T-cell (primary cell): ENCODE results near the gene PRSS1. TPM values are rescaled to one million over a fixed set of nuclear protein-coding genes. Genes with fewer than 3 reads are reported as not detected.

ENCODE experiments used
- ATAC-seq, 4 experiments: fragments of 200-7000 bp in 3 of 4; fragments of 150-1000 bp in 1 of 4; cut with Tn5 transposase; replicated peaks in 1 of 4; 1 replicate in 3 of 4; 2 replicates in 1 of 4; pipeline ENCODE4 v1.10.0; 2021; ENCODE audit warnings: moderate library complexity in 3 of 4, mild to moderate bottlenecking in 2 of 4, moderate number of reproducible peaks in 1 of 4
- CTCF ChIA-PET, 2 donors: fragments of 300-600 bp; sonication (Branson Sonifier 250); formaldehyde crosslinking; loops; one replicate each; lab custom pipeline; 2022; ENCODE audit warnings: antibody characterized with exemption in 2 of 2; lab: Charles Lee
- POLR2A ChIA-PET, 2 donors: fragments of 300-600 bp; sonication (Branson Sonifier 250); formaldehyde crosslinking; loops; one replicate each; lab custom pipeline; 2022; ENCODE audit warnings: antibody characterized with exemption in 2 of 2; lab: Charles Lee
- DNase-seq, 35 experiments: peaks; one replicate each; pipeline versions ENCODE4 v3.0.0 to v3.0.0-alpha.2; 2013 to 2023
- H3K27ac ChIP-seq: one replicate; pipeline ENCODE4 v1.5.1; 2013; ENCODE audit warnings: low read length
- H3K27me3 ChIP-seq, 2 experiments: replicated peaks in 1 of 2; 1 replicate in 1 of 2; 2 replicates in 1 of 2; pipeline versions ENCODE4 v1.6.1 to v1.7.0; 2013; ENCODE audit warnings: low read length in 1 of 2, mixed read lengths in 1 of 2; ENCODE audit not compliant: control insufficient read depth in 2 of 2, insufficient read depth in 2 of 2; ENCODE audit errors: extremely low read depth in 1 of 2
- H3K36me3 ChIP-seq, 2 donors: 1 replicate in 1 of 2; 2 replicates in 1 of 2; pipeline versions ENCODE4 v1.6.1 to v1.7.0; 2013; ENCODE audit warnings: low read length in 1 of 2; ENCODE audit not compliant: control insufficient read depth in 2 of 2, insufficient read depth in 1 of 2; ENCODE audit errors: extremely low read depth in 1 of 2
- H3K4me1 ChIP-seq, 2 experiments: 1 replicate in 1 of 2; 2 replicates in 1 of 2; pipeline versions ENCODE4 v1.6.1 to v1.7.0; 2013; ENCODE audit warnings: low read length in 2 of 2, mixed read lengths in 1 of 2; ENCODE audit not compliant: insufficient read depth in 2 of 2, control insufficient read depth in 1 of 2; ENCODE audit errors: extremely low read depth in 1 of 2
- H3K4me3 ChIP-seq, 2 donors: 1 replicate in 1 of 2; 2 replicates in 1 of 2; pipeline versions ENCODE4 v1.5.1 to v1.7.0; 2013; ENCODE audit warnings: mild to moderate bottlenecking in 2 of 2, low read length in 1 of 2, moderate library complexity in 1 of 2; ENCODE audit not compliant: control insufficient read depth in 1 of 2; ENCODE audit errors: extremely low read depth in 1 of 2
- H3K9me3 ChIP-seq: 2 replicates; pipeline ENCODE4 v1.7.0; 2013
- H3K27ac Mint-ChIP-seq, 2 donors: one replicate each; pipeline ENCODE4 v1.8.0; 2020 to 2021; ENCODE audit warnings: mild to moderate bottlenecking in 2 of 2, mixed read lengths in 2 of 2
- H3K27me3 Mint-ChIP-seq, 2 donors: one replicate each; pipeline ENCODE4 v1.8.0; 2021 to 2022; ENCODE audit warnings: mixed read lengths in 2 of 2
- H3K36me3 Mint-ChIP-seq: one replicate; pipeline ENCODE4 v1.8.0; 2021; ENCODE audit warnings: mixed read lengths
- H3K4me1 Mint-ChIP-seq, 3 donors: one replicate each; pipeline ENCODE4 v1.8.0; 2020 to 2022; ENCODE audit warnings: mixed read lengths in 3 of 3, mild to moderate bottlenecking in 1 of 3
- H3K4me3 Mint-ChIP-seq, 3 donors: one replicate each; pipeline ENCODE4 v1.8.0; 2020 to 2022; ENCODE audit warnings: mild to moderate bottlenecking in 3 of 3, mixed read lengths in 3 of 3, moderate library complexity in 3 of 3
- H3K9me3 Mint-ChIP-seq, 3 donors: one replicate each; pipeline ENCODE4 v1.8.0; 2020 to 2022; ENCODE audit warnings: mixed read lengths in 3 of 3
- WGBS: methylation state at CpG from one replicate; pipeline ENCODE4 v1.1.5; 2013; ENCODE audit warnings: missing lambda C conversion rate; ENCODE audit not compliant: insufficient coverage; 5-methylcytosine and 5-hydroxymethylcytosine counted together
- total RNA-seq, 35 experiments: library from RNA in 6 of 35; stranded (reverse) in 6 of 35; fragments of 120-200 nt in 1 of 35; gene quantifications; one replicate each; pipeline versions ENCODE4 v1.2.1 to v1.2.4 and lab custom pipeline; 2013 to 2026

PRSS1 gene
- total RNA-seq, 5 donors from 2014 or later (not counting 1 experiment from before 2014, with no cell fraction given), result 16.0 to 23.7 (median 20.8) TPM; not detected in 2

DNA sequence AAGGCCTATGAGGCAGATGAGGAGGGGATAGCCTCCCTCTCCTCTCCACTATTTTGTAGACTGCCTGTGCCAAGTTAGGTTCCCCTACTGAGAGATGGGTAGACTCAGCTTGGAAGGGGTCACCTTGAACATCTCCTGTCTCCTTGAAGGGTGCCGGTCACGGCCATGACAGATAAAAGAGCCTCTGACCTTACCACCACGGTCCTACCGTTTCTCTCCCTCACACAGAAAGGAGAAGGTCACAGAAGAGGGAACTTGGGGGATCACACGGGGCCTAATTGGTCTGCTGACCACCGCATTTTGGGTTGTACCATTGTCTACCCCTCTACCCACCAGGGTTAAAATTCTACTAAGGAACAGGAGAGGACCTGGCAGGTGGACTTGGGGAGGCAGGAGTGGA is 38.5 kb downstream of the PRSS1 start:
- DNase-seq, result peak in 3 of 35 experiments; percentile 3 to 35 (median 6)

DNA sequence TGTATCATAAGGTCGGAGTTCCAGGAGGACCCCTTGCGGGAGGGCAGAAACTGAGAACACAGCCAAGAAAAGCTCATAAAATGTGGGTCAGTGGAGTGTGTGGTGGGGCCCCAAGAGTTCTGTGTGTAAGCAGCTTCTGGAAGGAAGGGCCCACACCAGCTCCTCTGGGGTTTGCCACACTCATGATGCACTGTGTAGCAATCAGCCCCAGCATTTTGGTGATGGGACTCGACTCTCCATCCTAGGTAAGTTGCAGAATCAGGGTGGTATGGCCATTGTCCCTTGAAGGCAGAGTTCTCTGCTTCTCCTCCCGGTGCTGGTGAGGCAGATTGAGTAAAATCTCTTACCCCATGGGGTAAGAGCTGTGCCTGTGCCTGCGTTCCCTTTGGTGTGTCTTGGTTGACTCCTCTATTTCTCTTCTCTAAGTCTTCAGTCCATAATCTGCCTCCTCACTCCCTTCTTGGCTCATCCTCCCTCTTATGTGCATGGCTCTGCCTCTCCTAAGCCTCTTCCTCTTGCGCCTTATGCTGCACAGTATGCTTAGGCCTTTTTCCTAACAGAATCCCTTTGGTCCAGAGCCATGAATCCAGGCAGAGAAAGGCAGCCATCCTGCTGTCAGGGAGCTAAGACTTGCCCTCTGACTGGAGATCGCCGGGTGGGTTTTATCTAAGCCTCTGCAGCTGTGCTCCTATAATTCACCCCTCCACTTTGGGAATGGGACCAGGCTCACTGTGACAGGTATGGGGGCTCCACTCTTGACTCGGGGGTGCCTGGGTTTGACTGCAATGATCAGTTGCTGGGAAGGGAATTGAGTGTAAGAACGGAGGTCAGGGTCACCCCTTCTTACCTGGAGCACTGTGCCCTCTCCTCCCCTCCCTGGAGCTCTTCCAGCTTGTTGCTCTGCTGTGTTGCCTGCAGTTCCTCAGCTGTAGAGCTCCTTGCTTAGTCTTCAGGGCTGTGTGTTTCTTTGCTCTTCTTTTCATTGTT is 39.3 kb downstream of the PRSS1 start:
- Histone ChIP-seq H3K27me3 (no peaks in the 10 kb centered on the region), H3K36me3 (peaks cover 0 to 41% of the 10 kb centered on the region in 2 donors), H3K27ac (peak overlapping the region; percentile 97), H3K4me3 (peak overlapping the region; percentile 79 to 91), H3K4me1 (peaks cover 18 to 35% of the 10 kb centered on the region in 2 experiments), H3K9me3 (no peaks in the 10 kb centered on the region)
- Mint-ChIP-seq H3K9me3 (no peaks in the 10 kb centered on the region), H3K36me3 (peaks cover 57% of the 10 kb centered on the region), H3K27me3 (no peaks in the 10 kb centered on the region), H3K4me3 (peak overlapping the region; percentile 93 to 97 (median 96)), H3K4me1 (peaks cover 23 to 42% (median 30%) of the 10 kb centered on the region in 3 donors), H3K27ac (peak overlapping the region; percentile 99 to 100)
- POLR2A ChIA-PET, result interaction anchor here (0.6 to 12.9 kb wide), 8 partner anchors 9 to 467 kb away, joined by 3 to 577 read pairs (median 14); no protein-coding TSS in a partner anchor
- DNase-seq (peak in 6 of 35 experiments; percentile 18 to 46 (median 31)), ATAC-seq (peak in 1 of 4 experiments; percentile 5)
- WGBS, result 0% methylated on average over 3 of the region's 10 CpGs
- CTCF ChIA-PET, result interaction anchor here (0.6 to 10.0 kb wide), 6 partner anchors 10 to 524 kb away, joined by 3 to 382 read pairs (median 4); no protein-coding TSS in a partner anchor

More for the DNA sequence above, 38.5 kb downstream of the PRSS1 start:
- Mint-ChIP-seq H3K4me1 (peaks cover 18 to 40% (median 25%) of the 10 kb centered on the region in 3 donors), H3K27ac (peak overlapping the region; percentile 99 to 100), H3K27me3 (no peaks in the 10 kb centered on the region), H3K4me3 (peak overlapping the region; percentile 93 to 97 (median 96)), H3K36me3 (peaks cover 50% of the 10 kb centered on the region), H3K9me3 (no peaks in the 10 kb centered on the region)
- WGBS, result no CpG with 5 or more reads among the region's 6 CpGs
- peaks cover 0 to 33% of the 10 kb centered on the region in 2 donors for H3K36me3 ChIP-seq
- peak overlapping the region; percentile 79 to 91 for H3K4me3 ChIP-seq
- peak overlapping the region; percentile 97 for H3K27ac ChIP-seq
- ChIA-PET POLR2A (interaction anchor here (1.4 to 12.9 kb wide), 5 partner anchors 10 to 151 kb away, joined by 4 to 577 read pairs (median 187); no protein-coding TSS in a partner anchor), CTCF (interaction anchor here (1.0 to 10.0 kb wide), 4 partner anchors 11 to 25 kb away, joined by 3 to 382 read pairs (median 6); no protein-coding TSS in a partner anchor)
- H3K4me1 ChIP-seq, result peaks cover 16 to 33% of the 10 kb centered on the region in 2 experiments
- H3K9me3 ChIP-seq, result no peaks in the 10 kb centered on the region
- no peaks in the 10 kb centered on the region for H3K27me3 ChIP-seq
- no peak for ATAC-seq

DNA sequence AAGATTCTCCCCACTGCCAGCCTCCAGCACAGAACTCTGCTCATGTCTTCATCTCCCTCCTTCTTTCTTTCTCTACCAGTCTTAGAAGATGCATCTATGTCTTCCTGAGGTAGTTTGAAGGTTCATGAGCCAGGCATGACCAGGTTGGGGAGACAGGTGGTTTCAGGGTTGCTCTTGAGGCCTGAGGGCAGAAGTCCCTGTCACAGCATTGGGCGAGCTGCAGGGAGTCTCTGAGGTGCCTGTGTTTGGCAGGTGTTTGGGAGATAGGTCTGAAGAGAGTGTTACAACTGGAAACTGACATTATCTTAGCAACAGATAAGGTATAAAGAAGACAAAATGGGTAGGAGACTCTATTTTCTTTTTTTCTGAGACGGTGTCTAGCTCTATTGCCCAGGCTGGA is 40.2 kb downstream of the PRSS1 start:
- ChIA-PET CTCF (interaction anchor here (1.2 to 10.0 kb wide), 3 partner anchors 12 to 22 kb away, joined by 4 to 382 read pairs (median 6); no protein-coding TSS in a partner anchor), POLR2A (interaction anchor here (1.0 to 12.9 kb wide), 5 partner anchors 8 to 153 kb away, joined by 3 to 577 read pairs (median 187); no protein-coding TSS in a partner anchor)
- Mint-ChIP-seq H3K4me3 (peak overlapping the region; percentile 93 to 97 (median 96)), H3K4me1 (peaks cover 28 to 47% (median 37%) of the 10 kb centered on the region in 3 donors), H3K36me3 (peaks cover 57% of the 10 kb centered on the region), H3K27ac (peak overlapping the region; percentile 99 to 100), H3K27me3 (no peaks in the 10 kb centered on the region), H3K9me3 (no peaks in the 10 kb centered on the region)
- H3K36me3 ChIP-seq, result peaks cover 0 to 41% of the 10 kb centered on the region in 2 donors
- peak overlapping the region; percentile 79 to 91 for H3K4me3 ChIP-seq
- H3K27ac ChIP-seq, result peak overlapping the region; percentile 97
- no peaks in the 10 kb centered on the region for H3K27me3 ChIP-seq
- ATAC-seq (peak in 3 of 4 experiments; percentile 15 to 22 (median 20)), DNase-seq (peak in 5 of 35 experiments; percentile 23 to 43 (median 35))
- peaks cover 19 to 38% of the 10 kb centered on the region in 2 experiments for H3K4me1 ChIP-seq
- WGBS, result no CpG with 5 or more reads among the region's 2 CpGs
- no peaks in the 10 kb centered on the region for H3K9me3 ChIP-seq

DNA sequence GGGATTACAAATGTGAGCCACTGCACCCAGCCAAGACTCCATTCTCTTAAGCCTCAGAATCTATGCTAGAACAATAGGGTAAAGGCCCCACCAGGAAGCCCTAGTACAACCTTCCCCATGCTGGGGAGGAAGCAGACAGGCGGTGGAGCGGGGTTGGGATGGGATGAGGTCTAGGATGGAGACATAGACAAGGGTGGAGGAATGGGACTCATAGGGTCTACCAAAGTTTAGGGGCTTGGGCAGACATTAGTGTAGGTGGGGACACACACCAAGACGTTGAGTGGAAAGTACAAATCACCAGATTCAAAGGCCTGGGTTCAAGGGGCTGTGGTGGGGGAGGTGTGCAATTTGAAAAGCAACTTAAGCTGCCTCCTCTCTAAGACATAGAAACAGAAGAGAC is 40.8 kb downstream of the PRSS1 start:
- Histone ChIP-seq H3K36me3 (peaks cover 0 to 41% of the 10 kb centered on the region in 2 donors), H3K27ac (peak overlapping the region; percentile 97), H3K4me3 (peak overlapping the region; percentile 79 to 91), H3K27me3 (no peaks in the 10 kb centered on the region), H3K9me3 (no peaks in the 10 kb centered on the region), H3K4me1 (peaks cover 23 to 41% of the 10 kb centered on the region in 2 experiments)
- Mint-ChIP-seq H3K27ac (peak overlapping the region; percentile 99 to 100), H3K27me3 (no peaks in the 10 kb centered on the region), H3K9me3 (no peaks in the 10 kb centered on the region), H3K36me3 (peaks cover 57% of the 10 kb centered on the region), H3K4me3 (peak overlapping the region; percentile 93 to 97 (median 96)), H3K4me1 (peaks cover 34 to 53% (median 37%) of the 10 kb centered on the region in 3 donors)
- no CpG with 5 or more reads among the region's 3 CpGs for WGBS
- ChIA-PET CTCF (interaction anchor here (0.9 to 10.0 kb wide), 5 partner anchors 11 to 38 kb away, joined by 4 to 382 read pairs (median 4); no protein-coding TSS in a partner anchor), POLR2A (interaction anchor here (0.6 to 12.9 kb wide), 6 partner anchors 8 to 202 kb away, joined by 3 to 577 read pairs (median 106); no protein-coding TSS in a partner anchor)
- ATAC-seq (peak in 1 of 4 experiments; percentile 8), DNase-seq (peak in 4 of 35 experiments; percentile 6 to 47 (median 20))

DNA sequence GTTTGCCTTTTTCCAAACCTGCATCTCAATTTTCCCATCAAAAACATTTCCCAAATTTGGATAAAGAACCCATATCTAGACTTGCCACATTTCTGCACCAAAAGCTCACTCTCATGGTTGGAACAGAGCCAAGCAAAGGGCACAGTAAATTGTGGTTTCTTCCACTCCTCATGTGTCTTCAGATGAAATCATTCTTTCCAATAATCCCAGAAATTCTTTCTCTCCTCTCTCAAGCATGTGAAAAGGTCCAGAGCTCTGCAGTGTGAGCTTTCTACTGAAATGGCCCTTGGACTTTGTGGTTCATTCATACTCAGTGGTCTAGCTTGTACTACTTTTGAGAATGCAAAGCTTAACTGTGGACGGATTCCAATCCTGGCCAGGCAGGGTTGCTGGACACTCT is 41.3 kb downstream of the PRSS1 start:
- H3K9me3 Mint-ChIP-seq, result no peaks in the 10 kb centered on the region
- Histone ChIP-seq H3K9me3 (no peaks in the 10 kb centered on the region), H3K4me1 (peaks cover 23 to 46% of the 10 kb centered on the region in 2 experiments), H3K27me3 (no peaks in the 10 kb centered on the region), H3K4me3 (peak overlapping the region; percentile 59 to 91), H3K27ac (peak overlapping the region; percentile 97), H3K36me3 (peaks cover 0 to 41% of the 10 kb centered on the region in 2 donors)
- H3K4me3 Mint-ChIP-seq, result peak overlapping the region; percentile 93 to 97 (median 96)
- H3K36me3 Mint-ChIP-seq, result peaks cover 59% of the 10 kb centered on the region
- H3K27me3 Mint-ChIP-seq, result no peaks in the 10 kb centered on the region
- WGBS, result no CpG with 5 or more reads among the region's 1 CpG
- ChIA-PET CTCF (interaction anchor here (0.6 to 10.0 kb wide), 7 partner anchors 9 to 406 kb away, joined by 4 to 382 read pairs (median 4); no protein-coding TSS in a partner anchor), POLR2A (interaction anchor here (0.6 to 12.9 kb wide), 7 partner anchors 7 to 203 kb away, joined by 3 to 577 read pairs (median 25); no protein-coding TSS in a partner anchor)
- no peak for ATAC-seq
- peak in 4 of 35 experiments; percentile 7 to 43 (median 14) for DNase-seq
- peaks cover 39 to 56% (median 42%) of the 10 kb centered on the region in 3 donors for H3K4me1 Mint-ChIP-seq
- H3K27ac Mint-ChIP-seq, result peak overlapping the region; percentile 99 to 100
